Lower lobe of right lung (tissue), 2 donors: ENCODE measurements around the gene C10orf105. TPM values are rescaled to one million over a fixed set of nuclear protein-coding genes. Genes with fewer than 3 reads are reported as not detected.
A peak's percentile ranks its signal among the peaks of the same experiment; 100 is the strongest.

ENCODE experiments used
- ATAC-seq, 2 donors: fragments of 200-7000 bp; cut with Tn5 transposase; one replicate each; pipeline ENCODE4 v1.9.1; 2020 to 2022; ENCODE audit warnings: mild to moderate bottlenecking in 2 of 2, moderate library complexity in 2 of 2
- DNase-seq: peaks from one replicate; pipeline ENCODE4 v3.0.0-alpha.2; 2020
- H3K27ac ChIP-seq: fragments of 200-600 bp; one replicate; pipeline ENCODE4 v1.8.0; 2022
- H3K27me3 ChIP-seq: fragments of 200-600 bp; one replicate; pipeline ENCODE4 v1.8.0; 2022; ENCODE audit warnings: low read depth
- H3K36me3 ChIP-seq: fragments of 200-600 bp; one replicate; pipeline ENCODE4 v1.8.0; 2022; ENCODE audit warnings: mild to moderate bottlenecking
- H3K4me1 ChIP-seq: fragments of 200-600 bp; one replicate; pipeline ENCODE4 v1.8.0; 2022
- H3K4me3 ChIP-seq: fragments of 200-600 bp; one replicate; pipeline ENCODE4 v1.8.0; 2022; ENCODE audit warnings: mild to moderate bottlenecking
- H3K9me3 ChIP-seq: fragments of 200-600 bp; one replicate; pipeline ENCODE4 v1.8.0; 2022
- CTCF ChIP-seq: fragments of 200-600 bp; IDR thresholded peaks from one replicate; pipeline ENCODE4 v1.8.0; 2022; ENCODE audit warnings: antibody characterized with exemption, mild to moderate bottlenecking
- intact Hi-C: fragments of 100-400 bp; cut with DNase I; formaldehyde crosslinking; loops from one replicate; pipeline ENCODE4 v1.11.0; 2022
- total RNA-seq: library from RNA; stranded (reverse); fragmentation: NEBNext Ultra II Directional; extraction: Animal tissue kit (Norgen Biotek cat#: 25700); gene quantifications from one replicate; pipeline ENCODE4 v1.2.1, GENCODE V29; 2021
- donor health status: DM: no; HTN: yes; CAD: no; lungs with severe emphysema.

C10orf105 gene
- total RNA-seq, 1 donor from 2014 or later, result 0.32 TPM

DNA sequence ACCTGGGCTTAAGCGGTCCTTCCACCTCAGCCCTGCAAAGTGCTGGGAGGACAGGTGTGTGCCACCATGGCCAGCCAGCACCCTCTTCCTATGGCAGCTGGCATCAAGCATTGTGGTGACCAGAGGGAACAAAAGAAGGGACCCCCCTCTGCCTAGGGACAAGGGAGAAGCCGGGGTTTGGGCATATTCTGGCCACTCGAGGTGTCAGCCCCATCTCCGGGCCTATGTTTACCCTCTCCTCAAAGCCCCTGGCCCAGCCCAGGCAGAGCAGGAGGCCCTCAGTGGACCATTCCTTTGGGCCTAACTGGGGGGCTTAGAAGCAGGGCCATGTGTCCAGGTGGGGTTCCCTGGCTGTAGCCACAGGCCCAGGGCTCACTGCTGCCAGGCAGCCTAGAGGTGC is 29.8 kb upstream of the C10orf105 start:
- DNase-seq (no peak), ATAC-seq (no peak)
- intact Hi-C loops, result no loop called here
- Histone ChIP-seq H3K27ac (peak overlapping the region; percentile 80), H3K9me3 (no peaks in the 10 kb centered on the region), H3K36me3 (peaks cover 49% of the 10 kb centered on the region), H3K4me1 (peaks cover 88% of the 10 kb centered on the region), H3K27me3 (no peaks in the 10 kb centered on the region), H3K4me3 (no peak overlapping the region)
- no peak for TF ChIP-seq CTCF

DNA sequence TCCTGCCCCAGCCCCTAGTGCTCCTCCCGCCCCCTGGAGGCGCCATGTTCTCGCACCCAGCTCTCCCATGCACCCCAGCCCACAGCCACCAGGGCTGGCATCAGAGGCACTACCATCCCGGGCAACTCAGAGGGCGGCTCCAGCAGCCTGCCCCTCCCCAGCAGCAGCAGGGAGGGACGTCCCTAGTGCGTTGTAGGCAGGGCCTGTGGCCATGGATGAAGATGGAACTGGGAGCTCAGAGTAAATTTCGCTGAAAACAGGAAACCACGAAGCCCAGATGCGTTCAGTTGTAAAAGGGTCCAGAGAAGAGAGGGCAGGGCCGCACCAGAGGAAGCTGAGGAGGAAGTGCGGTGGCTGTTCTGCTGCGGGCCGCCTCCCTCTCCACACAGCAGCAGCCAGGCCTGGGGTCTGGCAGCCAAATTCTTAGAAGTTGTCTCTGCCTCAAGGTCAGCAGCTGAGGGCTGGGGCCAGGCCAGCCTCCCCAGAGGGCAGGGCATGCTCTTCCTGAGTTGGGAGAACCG is 29.2 kb upstream of the C10orf105 start:
- peak; percentile 58 to 79 for ATAC-seq
- peaks cover 42% of the 10 kb centered on the region for H3K36me3 ChIP-seq
- H3K27me3 ChIP-seq, result no peaks in the 10 kb centered on the region
- intact Hi-C loops, result no loop called here
- H3K4me3 ChIP-seq, result no peak overlapping the region
- DNase-seq, result peak; percentile 86
- H3K4me1 ChIP-seq, result peaks cover 82% of the 10 kb centered on the region
- H3K27ac ChIP-seq, result peak overlapping the region; percentile 80
- H3K9me3 ChIP-seq, result no peaks in the 10 kb centered on the region
- peak; percentile 17 for TF ChIP-seq CTCF

DNA sequence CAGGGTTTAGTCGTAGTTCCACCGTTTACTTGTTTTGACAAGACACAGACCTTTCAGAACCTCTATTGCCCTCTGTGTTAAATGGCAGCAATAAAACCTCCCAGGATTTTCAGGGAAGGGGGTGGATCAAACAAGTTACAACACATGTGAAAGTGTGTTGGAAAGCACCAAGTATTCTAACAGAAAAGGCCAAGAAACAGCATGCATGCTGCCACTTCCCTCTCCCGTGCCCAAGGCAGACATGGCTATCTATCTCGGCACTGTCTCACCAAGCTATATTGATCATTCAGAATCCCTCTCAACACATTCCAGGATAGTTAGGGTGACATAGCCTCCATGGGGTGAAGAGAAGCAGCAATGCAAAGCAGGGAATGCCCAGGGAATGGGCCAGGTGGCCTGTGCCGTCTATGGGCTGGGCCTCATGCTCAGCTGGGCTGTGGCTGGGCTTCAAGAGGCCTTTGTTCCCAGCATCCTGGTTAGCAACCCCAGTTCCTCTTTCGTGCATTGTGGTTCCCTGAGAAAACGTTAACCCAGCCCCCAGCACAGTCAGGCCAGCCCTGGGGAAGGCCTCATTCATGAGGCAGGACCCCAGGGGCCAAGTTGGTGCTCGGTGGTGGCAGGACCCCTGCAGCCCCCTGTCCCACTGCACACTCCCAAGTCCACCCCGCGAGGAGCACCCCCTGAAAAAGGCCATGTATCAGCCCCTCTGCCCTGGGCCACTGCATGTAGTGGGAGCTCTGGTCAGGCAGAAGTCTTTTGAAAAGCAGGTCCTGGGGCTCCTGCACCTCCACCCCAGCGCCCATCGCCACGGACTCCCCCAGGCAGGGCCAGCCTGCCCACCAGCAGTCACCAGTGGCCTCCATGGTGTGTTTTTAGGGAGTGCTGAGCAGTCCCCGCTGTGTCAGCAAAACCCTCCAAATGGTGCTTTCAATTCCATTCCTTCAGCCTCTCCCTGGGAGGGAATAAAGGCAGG is 28.3 kb upstream of the C10orf105 start:
- intact Hi-C loops, result no loop called here
- Histone ChIP-seq H3K9me3 (peaks cover 1% of the 10 kb centered on the region), H3K4me3 (no peak overlapping the region), H3K27ac (peak overlapping the region; percentile 80), H3K36me3 (peaks cover 34% of the 10 kb centered on the region), H3K27me3 (no peaks in the 10 kb centered on the region), H3K4me1 (peaks cover 83% of the 10 kb centered on the region)
- ATAC-seq (peak; percentile 25 to 32), DNase-seq (no peak)
- TF ChIP-seq CTCF, result no peak

DNA sequence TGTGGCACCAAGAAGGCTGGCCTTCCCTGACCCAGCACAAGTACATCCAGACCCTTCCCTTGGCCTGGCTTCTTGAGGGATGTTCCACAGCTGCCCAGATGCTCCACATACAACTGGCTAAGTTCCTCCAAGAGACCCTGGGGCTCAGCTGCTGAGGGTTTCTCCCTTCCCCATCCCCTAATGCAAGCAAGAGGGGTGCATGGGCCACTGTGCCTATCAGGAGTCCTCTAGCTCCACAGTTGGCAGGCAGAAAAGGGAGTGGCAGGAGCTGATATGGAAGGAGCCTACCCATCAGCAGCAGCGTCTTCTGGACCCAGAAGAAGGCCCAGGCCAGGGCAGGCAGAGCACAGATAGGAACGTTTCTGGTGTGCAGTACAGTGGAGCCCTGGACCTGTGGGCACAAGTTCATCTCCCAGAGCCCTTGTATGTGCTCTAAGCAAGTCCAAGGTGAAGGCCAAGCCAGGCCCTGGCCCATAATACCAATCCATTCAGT is 27.5 kb upstream of the C10orf105 start:
- H3K9me3 ChIP-seq, result peaks cover 7% of the 10 kb centered on the region
- no peak for ATAC-seq
- intact Hi-C loops, result no loop called here
- no peaks in the 10 kb centered on the region for H3K27me3 ChIP-seq
- no peak overlapping the region for H3K4me3 ChIP-seq
- no peak for TF ChIP-seq CTCF
- peaks cover 26% of the 10 kb centered on the region for H3K36me3 ChIP-seq
- DNase-seq, result no peak
- peaks cover 77% of the 10 kb centered on the region for H3K4me1 ChIP-seq
- peak overlapping the region; percentile 80 for H3K27ac ChIP-seq

- peaks cover 76% of the 10 kb centered on the region for H3K4me1 ChIP-seq
- H3K9me3 ChIP-seq, result peaks cover 7% of the 10 kb centered on the region
- no peak overlapping the region for H3K4me3 ChIP-seq
- peaks cover 20% of the 10 kb centered on the region for H3K36me3 ChIP-seq
- ATAC-seq (peak; percentile 43 to 66), DNase-seq (peak; percentile 71)
- peak overlapping the region; percentile 80 for H3K27ac ChIP-seq
- intact Hi-C loops, result no loop called here
- H3K27me3 ChIP-seq, result no peaks in the 10 kb centered on the region
- TF ChIP-seq CTCF, result peak; percentile 31
These were observed 26.9 kb upstream of the C10orf105 start for GRCh38 chr10:71746344-71747037.
